GM19023 (cell line): ENCODE measurements around the gene AKIRIN2.
"Not testable (repeated sequence)": the region's sequence is repeated elsewhere in the genome, so short reads cannot be mapped to it uniquely, and the experiment has no call there.

ENCODE experiments used
- ATAC-seq: cut with Tn5 transposase; IDR thresholded peaks from one replicate; pipeline ENCODE4 v1.9.1; 2021; ENCODE audit warnings: mild to moderate bottlenecking, moderate library complexity; ENCODE audit not compliant: unreplicated experiment

The AKIRIN2 gene

GRCh38 chr6:87690441-87690840 is 11.6 kb downstream of the AKIRIN2 start:
- ATAC-seq: no peak

DNA sequence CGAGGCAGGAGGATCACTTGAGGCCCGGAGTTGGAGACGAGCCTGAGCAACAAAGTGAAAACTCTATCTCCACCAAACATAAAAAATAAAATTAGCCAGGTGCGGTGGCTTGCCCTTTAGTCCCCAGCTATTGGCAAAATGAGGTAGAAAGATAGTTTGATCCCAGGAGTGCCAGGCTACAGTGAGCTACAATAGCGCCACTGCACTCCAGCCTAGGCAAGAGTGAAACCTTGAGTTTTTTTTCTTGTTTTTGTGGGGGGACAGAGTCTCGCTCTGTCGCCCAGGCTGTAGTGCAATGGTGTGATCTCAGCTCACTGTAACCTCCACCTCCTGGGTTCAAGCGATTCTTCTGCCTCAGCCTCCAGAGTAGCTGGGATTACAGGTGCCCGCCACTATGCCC is 14.1 kb downstream of the AKIRIN2 start:
- not testable (repeated sequence) for ATAC-seq

DNA sequence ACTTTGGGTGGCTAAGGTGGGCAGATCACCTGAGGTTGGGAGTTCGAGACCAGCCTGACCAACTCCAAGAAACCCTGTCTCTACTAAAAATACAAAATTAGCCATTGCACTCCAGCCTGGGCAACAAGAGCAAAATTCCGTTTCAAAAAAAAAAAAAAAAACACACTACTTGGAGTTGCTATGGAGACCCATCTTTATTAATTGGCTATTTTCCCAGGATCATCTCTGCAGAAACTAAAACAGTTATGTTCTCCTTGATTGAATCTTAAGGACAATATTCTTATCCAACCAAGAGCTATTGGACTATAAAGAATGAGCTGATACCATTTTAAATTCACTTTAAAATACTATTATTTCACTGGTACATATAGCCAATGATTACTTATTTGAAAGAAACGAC is 14.7 kb downstream of the AKIRIN2 start:
- no peak for ATAC-seq

- ATAC-seq: not testable (repeated sequence)
Measured at GRCh38 chr6:87686636-87687205, 15.3 kb downstream of the AKIRIN2 start.

DNA sequence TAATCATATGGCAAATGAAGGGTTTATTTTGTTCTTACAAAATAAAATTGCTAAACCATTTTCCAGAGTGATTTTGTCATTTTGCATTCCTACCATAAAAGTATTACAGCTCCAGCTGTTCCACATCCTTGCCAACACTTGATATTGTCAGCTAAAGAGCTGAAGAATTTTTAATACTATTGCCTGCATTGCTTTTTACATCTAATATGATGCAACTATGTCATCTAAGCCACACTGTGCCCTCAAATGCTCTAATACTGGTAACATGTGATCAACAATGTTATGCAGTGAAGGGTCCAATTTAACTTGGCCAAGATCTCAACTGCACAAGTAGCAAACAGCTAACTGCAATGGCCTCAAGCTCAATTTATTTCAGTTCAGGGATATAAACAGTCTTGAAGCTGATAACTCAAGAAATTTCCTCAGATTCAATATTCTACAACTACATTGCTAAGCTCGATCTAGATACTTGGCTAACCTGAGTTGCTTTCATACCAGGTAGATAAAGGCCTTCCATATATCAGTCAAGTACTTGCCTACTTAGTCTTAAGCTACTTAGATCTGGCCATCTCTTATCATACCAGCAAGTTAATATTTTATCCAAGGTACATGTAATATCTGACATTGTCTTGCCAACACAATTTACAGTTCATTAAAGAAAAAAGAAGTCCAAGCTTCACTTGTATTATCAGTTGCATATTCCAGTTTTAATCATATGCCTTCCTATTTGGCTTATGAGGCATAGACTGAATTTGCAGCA is 17.0 kb downstream of the AKIRIN2 start:
- no peak for ATAC-seq

- no peak for ATAC-seq
Measured at GRCh38 chr6:87683890-87684289, 18.1 kb downstream of the AKIRIN2 start.

DNA sequence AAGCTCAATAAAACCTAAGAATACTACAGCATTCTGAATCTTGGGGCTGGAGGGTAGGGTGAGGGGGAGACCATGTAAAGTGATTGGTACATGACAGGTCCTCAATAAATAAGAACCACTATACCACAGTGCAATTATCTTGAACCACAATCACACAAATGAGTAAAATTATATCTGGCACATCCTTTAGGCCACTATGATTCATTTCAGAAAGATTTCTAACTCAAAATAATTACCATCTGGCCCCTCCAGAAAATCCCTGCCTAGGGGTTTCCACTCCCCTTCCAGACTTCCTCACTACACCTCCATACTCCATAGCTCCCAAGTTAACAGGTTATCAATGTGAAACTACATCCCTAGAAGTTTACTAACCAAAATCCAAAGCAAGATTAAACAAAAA is 19.7 kb downstream of the AKIRIN2 start:
- no peak for ATAC-seq

- no peak for ATAC-seq
Measured at GRCh38 chr6:87675004-87675681, 26.9 kb downstream of the AKIRIN2 start.

DNA sequence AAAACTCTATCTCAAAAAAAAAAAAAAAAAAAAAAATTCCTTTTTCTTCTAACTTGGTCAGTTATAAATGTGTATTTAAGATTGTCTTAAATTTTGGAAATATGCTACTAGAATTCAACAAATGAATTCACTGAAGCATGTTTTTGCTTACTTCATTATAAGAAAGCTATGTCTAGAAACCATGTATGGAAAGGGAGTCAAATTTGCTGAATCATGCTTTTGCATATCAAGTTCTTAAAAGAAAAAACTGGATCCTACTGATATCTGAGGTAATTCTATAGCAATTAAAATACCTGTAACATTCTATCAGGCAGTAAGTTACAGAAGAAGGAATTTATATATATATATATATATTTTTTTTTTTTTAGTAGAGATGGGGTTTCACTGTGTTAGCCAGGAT is 27.7 kb downstream of the AKIRIN2 start:
- ATAC-seq: no peak

DNA sequence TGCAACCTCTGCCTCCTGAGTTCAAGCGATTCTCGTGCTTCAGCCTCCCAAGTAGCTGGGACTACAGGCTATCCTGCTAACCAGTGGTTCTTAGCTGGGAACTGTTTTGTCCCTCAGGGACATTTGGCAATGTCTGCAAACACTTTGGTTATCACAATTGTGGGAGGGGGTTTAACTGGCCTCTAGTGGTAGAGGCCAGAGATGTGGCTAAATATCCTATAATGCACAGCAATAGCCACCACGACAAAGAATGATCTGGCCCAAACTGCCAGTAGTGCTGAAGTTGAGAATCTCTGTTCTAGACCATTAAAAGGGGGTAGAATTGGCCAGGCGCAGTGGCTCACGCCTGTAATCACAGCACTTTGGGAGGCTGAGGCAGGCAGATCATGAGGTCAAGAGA is 28.8 kb downstream of the AKIRIN2 start:
- ATAC-seq: no peak

GRCh38 chr6:87672641-87673040 is 29.4 kb downstream of the AKIRIN2 start:
- no peak for ATAC-seq

DNA sequence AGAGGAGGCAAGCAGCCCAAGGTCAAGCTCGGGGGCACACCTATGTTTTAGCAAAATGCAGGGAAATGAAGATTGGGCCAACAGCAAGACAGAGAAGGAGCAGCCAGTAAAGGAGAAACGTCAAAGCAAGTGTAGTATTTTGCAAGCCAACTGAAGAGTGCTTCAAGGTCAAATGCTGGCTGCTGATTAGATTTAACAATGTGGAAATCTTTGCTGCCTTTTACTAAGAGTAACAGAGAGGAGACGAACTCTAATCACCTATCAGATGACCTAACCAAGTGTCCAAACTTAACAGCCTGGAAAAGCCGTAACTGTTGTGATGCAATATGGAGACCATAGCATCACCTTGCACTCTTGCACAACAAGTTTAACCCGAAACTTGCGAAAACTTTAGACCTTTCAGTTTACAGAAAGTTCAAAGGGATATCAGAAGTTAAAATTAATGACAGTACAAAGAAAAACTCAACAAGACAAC is 30.4 kb downstream of the AKIRIN2 start:
- no peak for ATAC-seq

GRCh38 chr6:87670707-87671106 is 31.3 kb downstream of the AKIRIN2 start:
- no peak for ATAC-seq

GRCh38 chr6:87669051-87669450 is 33.0 kb downstream of the AKIRIN2 start:
- ATAC-seq: peak; percentile 43

DNA sequence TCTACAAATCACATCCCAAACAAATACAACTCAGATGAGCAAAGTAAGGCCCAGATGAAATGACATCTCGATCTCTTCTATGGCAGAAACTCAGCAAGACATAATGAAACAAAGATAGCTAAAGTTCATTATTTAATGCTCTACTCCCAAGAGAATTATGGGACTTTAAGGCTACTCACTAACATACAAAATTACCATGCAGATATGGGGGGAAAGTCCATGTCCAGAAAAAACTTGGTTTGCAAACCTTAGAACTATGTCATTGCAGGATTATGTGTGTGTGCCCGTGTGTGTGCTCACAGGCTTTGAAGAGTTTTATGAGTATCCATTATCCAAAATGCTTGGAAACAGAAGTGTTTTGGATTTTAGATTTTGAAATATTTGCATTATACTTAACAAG is 34.0 kb downstream of the AKIRIN2 start:
- no peak for ATAC-seq

DNA sequence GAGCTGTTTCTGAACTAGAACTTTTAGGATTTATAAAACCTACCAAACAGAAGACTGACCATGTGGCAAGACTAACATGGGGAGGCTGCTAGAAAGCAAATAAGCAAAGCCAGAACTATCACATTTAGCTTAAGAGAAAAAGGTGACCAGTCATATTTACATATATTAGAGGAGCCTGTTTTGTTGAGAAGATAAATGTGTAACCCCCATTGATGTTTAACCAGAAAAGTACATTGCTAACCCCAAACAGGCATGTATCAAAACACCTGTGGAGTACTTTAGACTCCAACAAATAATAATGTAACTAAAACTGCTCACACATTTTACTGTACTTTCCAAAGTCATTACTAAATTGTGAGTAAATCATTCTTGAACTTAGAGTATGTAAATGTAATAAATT is 35.0 kb downstream of the AKIRIN2 start:
- ATAC-seq: no peak

- ATAC-seq: no peak
Measured at GRCh38 chr6:87664921-87665485, 37.0 kb downstream of the AKIRIN2 start.

DNA sequence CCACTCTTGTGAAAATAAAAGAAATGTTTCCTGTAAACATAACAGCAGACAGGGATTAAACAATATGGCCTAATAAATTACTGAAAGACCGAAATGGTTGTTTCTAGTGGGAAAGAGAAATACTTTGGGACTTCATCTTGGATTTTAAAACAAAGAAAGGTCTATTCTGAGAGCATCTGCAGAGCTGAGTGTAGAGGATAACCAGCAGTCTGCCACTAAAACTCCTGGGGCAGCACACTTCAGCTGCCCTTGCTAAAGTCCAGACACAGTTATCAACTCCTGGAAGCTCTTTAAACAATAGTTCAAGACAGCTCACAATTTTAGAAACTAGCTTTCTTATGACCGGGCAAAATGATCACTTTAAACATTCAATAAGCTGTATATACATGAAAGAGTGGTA is 38.6 kb downstream of the AKIRIN2 start:
- no peak for ATAC-seq

- ATAC-seq: no peak
Measured at GRCh38 chr6:87661503-87661902, 40.5 kb downstream of the AKIRIN2 start.

- ATAC-seq: no peak
Measured at GRCh38 chr6:87661016-87661415, 41.0 kb downstream of the AKIRIN2 start.

GRCh38 chr6:87660226-87660911 is 41.7 kb downstream of the AKIRIN2 start:
- no peak for ATAC-seq
